ENCODE results near the gene JAKMIP3. TPM values are rescaled to one million over a fixed set of nuclear protein-coding genes. Genes with fewer than 3 reads are reported as not detected.

JAKMIP3 gene
- total RNA-seq, 2 experiments from 2014 or later: 0.18 to 0.31 TPM

GRCh38 chr10:132066812-132067211 lies 1.1 kb downstream of the JAKMIP3 start:
- CTCF ChIA-PET: no interaction called here
- intact Hi-C loops (cut with micrococcal nuclease): no loop called here
- no peak for TF ChIP-seq CTCF (IDR thresholded peaks at IDR 0.05)
- ATAC-seq (no peak), DNase-seq (no peak)
- Mint-ChIP-seq H3K9me3 (no peaks in the 10 kb centered on the region), H3K27ac (no peak overlapping the region), H3K4me1 (ENCODE audit: low read depth) (peaks cover 5% of the 10 kb centered on the region), H3K27me3 (peaks cover 8% of the 10 kb centered on the region), H3K4me3 (no peak overlapping the region), H3K36me3 (ENCODE audit: low read depth) (no peaks in the 10 kb centered on the region)
- POLR2A ChIA-PET: no interaction called here

GRCh38 chr10:132068431-132069121 lies 2.8 kb downstream of the JAKMIP3 start:
- CTCF ChIA-PET: no interaction called here
- POLR2A ChIA-PET: no interaction called here
- intact Hi-C loops (cut with micrococcal nuclease): no loop called here
- H3K4me1 Mint-ChIP-seq (ENCODE audit: low read depth): peaks cover 5% of the 10 kb centered on the region
- H3K27ac Mint-ChIP-seq: no peak overlapping the region
- DNase-seq: no peak
- no peak overlapping the region for H3K4me3 Mint-ChIP-seq
- H3K36me3 Mint-ChIP-seq (ENCODE audit: low read depth): no peaks in the 10 kb centered on the region
- no peak for ATAC-seq
- peaks cover 11% of the 10 kb centered on the region for H3K27me3 Mint-ChIP-seq
- H3K9me3 Mint-ChIP-seq: peaks cover 4% of the 10 kb centered on the region
- TF ChIP-seq CTCF (IDR thresholded peaks at IDR 0.05): no peak

DNA sequence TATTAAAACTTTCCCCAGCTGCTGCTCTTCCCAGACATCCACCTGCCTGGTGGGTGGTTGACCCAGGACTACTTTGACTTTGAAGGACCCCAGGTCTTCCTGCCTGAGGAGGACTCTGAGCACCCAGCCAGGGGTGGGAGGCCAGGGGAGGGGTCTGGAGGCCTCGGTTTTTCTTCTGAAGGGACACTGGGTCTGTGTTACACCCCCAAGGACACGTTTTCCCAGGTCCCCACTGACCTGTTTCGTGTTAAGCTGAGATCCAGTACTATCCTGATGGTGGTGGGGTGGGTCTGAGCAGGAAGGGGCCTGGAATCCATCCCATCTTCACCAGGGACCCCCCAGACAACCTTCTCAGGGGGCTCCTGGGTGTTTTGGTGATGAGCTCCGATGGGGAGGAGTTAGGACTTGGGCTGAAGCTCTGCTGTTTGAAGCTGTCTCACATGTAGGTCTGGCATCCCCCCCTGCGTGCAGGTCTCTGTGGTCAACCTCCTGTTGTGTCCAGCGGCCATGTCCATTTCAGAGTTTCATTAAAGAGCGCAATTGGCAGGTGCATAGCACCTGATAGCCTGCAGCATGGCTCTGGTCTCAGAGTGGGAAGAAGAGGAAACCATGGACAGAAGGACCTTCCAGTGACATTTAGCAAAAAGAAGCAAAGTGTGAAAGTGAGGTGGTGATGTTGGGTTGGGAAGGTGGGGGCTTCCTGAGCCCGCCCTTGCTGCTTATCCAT lies 3.5 kb downstream of the JAKMIP3 start:
- Mint-ChIP-seq H3K36me3 (ENCODE audit: low read depth) (no peaks in the 10 kb centered on the region), H3K4me3 (no peak overlapping the region), H3K27ac (no peak overlapping the region), H3K4me1 (ENCODE audit: low read depth) (peaks cover 5% of the 10 kb centered on the region), H3K9me3 (peaks cover 4% of the 10 kb centered on the region), H3K27me3 (peaks cover 11% of the 10 kb centered on the region)
- no peak for DNase-seq
- no peak for TF ChIP-seq CTCF (IDR thresholded peaks at IDR 0.05)
- ChIA-PET POLR2A (no interaction called here), CTCF (no interaction called here)
- no peak for ATAC-seq
- intact Hi-C loops (cut with micrococcal nuclease): no loop called here

- H3K27me3 Mint-ChIP-seq: peaks cover 11% of the 10 kb centered on the region
- H3K36me3 Mint-ChIP-seq (ENCODE audit: low read depth): no peaks in the 10 kb centered on the region
- ChIA-PET CTCF (no interaction called here), POLR2A (no interaction called here)
- intact Hi-C loops (cut with micrococcal nuclease): no loop called here
- H3K4me1 Mint-ChIP-seq (ENCODE audit: low read depth): peaks cover 5% of the 10 kb centered on the region
- H3K9me3 Mint-ChIP-seq: peaks cover 4% of the 10 kb centered on the region
- H3K27ac Mint-ChIP-seq: no peak overlapping the region
- ATAC-seq: no peak
- no peak overlapping the region for H3K4me3 Mint-ChIP-seq
- DNase-seq: no peak
- TF ChIP-seq CTCF (IDR thresholded peaks at IDR 0.05): no peak
Observed at GRCh38 chr10:132069849-132070182, 4.1 kb downstream of the JAKMIP3 start.

- ATAC-seq (no peak), DNase-seq (no peak)
- Mint-ChIP-seq H3K27ac (no peak overlapping the region), H3K4me3 (no peak overlapping the region), H3K9me3 (peaks cover 4% of the 10 kb centered on the region), H3K36me3 (ENCODE audit: low read depth) (no peaks in the 10 kb centered on the region), H3K4me1 (ENCODE audit: low read depth) (peaks cover 5% of the 10 kb centered on the region), H3K27me3 (peaks cover 8% of the 10 kb centered on the region)
- TF ChIP-seq CTCF (IDR thresholded peaks at IDR 0.05): no peak
- ChIA-PET CTCF (no interaction called here), POLR2A (no interaction called here)
- intact Hi-C loops (cut with micrococcal nuclease): no loop called here
Observed at GRCh38 chr10:132070724-132071123, 5.0 kb downstream of the JAKMIP3 start.
